GM19467 (cell line): ENCODE data around the gene TM4SF18.
A peak's percentile ranks its signal among the peaks of the same experiment; 100 is the strongest.

ENCODE experiments used
- ATAC-seq: cut with Tn5 transposase; IDR thresholded peaks from one replicate; pipeline ENCODE4 v1.9.1; 2021; ENCODE audit warnings: mild to moderate bottlenecking, moderate library complexity; ENCODE audit not compliant: unreplicated experiment

The TM4SF18 gene

GRCh38 chr3:149291178-149291577, 42.3 kb downstream of the TM4SF18 start:
- ATAC-seq = no peak

GRCh38 chr3:149288655-149289054, 44.8 kb downstream of the TM4SF18 start:
- ATAC-seq = no peak

GRCh38 chr3:149284034-149284433, 49.4 kb downstream of the TM4SF18 start:
- ATAC-seq = no peak

GRCh38 chr3:149283401-149283800, 50.0 kb downstream of the TM4SF18 start:
- ATAC-seq = no peak

- ATAC-seq = no peak
These were observed 50.6 kb downstream of the TM4SF18 start for GRCh38 chr3:149282836-149283235.

GRCh38 chr3:149282322-149282721, 51.1 kb downstream of the TM4SF18 start:
- no peak for ATAC-seq

GRCh38 chr3:149280671-149281349, 52.6 kb downstream of the TM4SF18 start:
- no peak for ATAC-seq

GRCh38 chr3:149278911-149279310, 54.5 kb downstream of the TM4SF18 start:
- no peak for ATAC-seq

- ATAC-seq = peak; percentile 70
These were observed 56.1 kb downstream of the TM4SF18 start for GRCh38 chr3:149277331-149277813.

GRCh38 chr3:149276619-149277018, 56.8 kb downstream of the TM4SF18 start:
- ATAC-seq = no peak

- ATAC-seq = no peak
These were observed 59.2 kb downstream of the TM4SF18 start for GRCh38 chr3:149274220-149274619.

GRCh38 chr3:149273096-149273751, 60.2 kb downstream of the TM4SF18 start:
- ATAC-seq = peak; percentile 63

- ATAC-seq = no peak
These were observed 61.8 kb downstream of the TM4SF18 start for GRCh38 chr3:149271669-149272068.

GRCh38 chr3:149270180-149270579, 63.3 kb downstream of the TM4SF18 start:
- ATAC-seq = no peak

- no peak for ATAC-seq
These were observed 63.7 kb downstream of the TM4SF18 start for GRCh38 chr3:149269687-149270086.
